HFFc6 (cell line): ENCODE data around the gene MYO10. TPM values are rescaled to one million over a fixed set of nuclear protein-coding genes. Genes with fewer than 3 reads are reported as not detected.

ENCODE experiments used
- DNase-seq: peaks from one replicate; pipeline ENCODE4 v3.0.0-alpha.2; 2018
- H3K27ac Mint-ChIP-seq: 2 replicates; pipeline ENCODE4 v1.8.0; 2020; ENCODE audit warnings: mild to moderate bottlenecking, mixed read lengths
- H3K27me3 Mint-ChIP-seq: 2 replicates; pipeline ENCODE4 v1.8.0; 2021; ENCODE audit warnings: mild to moderate bottlenecking, moderate library complexity, mixed read lengths; ENCODE audit not compliant: insufficient read depth
- H3K36me3 Mint-ChIP-seq: 2 replicates; pipeline ENCODE4 v1.8.0; 2021; ENCODE audit warnings: low read depth, mixed read lengths
- H3K4me1 Mint-ChIP-seq: 2 replicates; pipeline ENCODE4 v1.8.0; 2020; ENCODE audit warnings: low read depth, mixed read lengths
- H3K4me3 Mint-ChIP-seq: 2 replicates; pipeline ENCODE4 v1.8.0; 2020; ENCODE audit warnings: mild to moderate bottlenecking, moderate library complexity, mixed read lengths
- H3K9me3 Mint-ChIP-seq: 2 replicates; pipeline ENCODE4 v1.8.0; 2020; ENCODE audit warnings: mild to moderate bottlenecking, mixed read lengths
- CTCF ChIP-seq: fragments of 200-600 bp; sonication (generic); IDR thresholded peaks from 2 replicates; pipeline ENCODE4 v1.5.0; 2021; ENCODE audit warnings: antibody characterized with exemption, mild to moderate bottlenecking
- total RNA-seq, 6 experiments: library from RNA; stranded (reverse); fragmentation: NEBNext Ultra II Directional; extraction: Animal tissue kit (Norgen Biotek cat#: 25700); gene quantifications; 2 replicates in 1 of 6; 3 replicates in 5 of 6; pipeline ENCODE4 v1.2.3, GENCODE V29; 2021

MYO10 gene
- total RNA-seq, 6 experiments from 2014 or later = 99.4 to 142 (median 129) TPM

GRCh38 chr5:16827755-16828154 is 108.3 kb downstream of the MYO10 start:
- H3K4me1 Mint-ChIP-seq = peaks cover 49% of the 10 kb centered on the region
- no peak overlapping the region for H3K4me3 Mint-ChIP-seq
- peaks cover 10% of the 10 kb centered on the region for H3K27me3 Mint-ChIP-seq
- H3K36me3 Mint-ChIP-seq = peaks cover 19% of the 10 kb centered on the region
- no peak for DNase-seq
- no peak for TF ChIP-seq CTCF
- H3K27ac Mint-ChIP-seq = peak overlapping the region; percentile 15; the same call in 1 of the 2 replicates
- H3K9me3 Mint-ChIP-seq = no peaks in the 10 kb centered on the region

- no peak for DNase-seq
- H3K27ac Mint-ChIP-seq = no peak overlapping the region; the same call in 1 of the 2 replicates
These were observed 109.5 kb downstream of the MYO10 start for GRCh38 chr5:16826379-16827125.

GRCh38 chr5:16819522-16820167 is 116.4 kb downstream of the MYO10 start:
- Mint-ChIP-seq H3K9me3 (no peaks in the 10 kb centered on the region), H3K4me3 (peak overlapping the region; percentile 77), H3K36me3 (peaks cover 36% of the 10 kb centered on the region), H3K27me3 (peaks cover 4% of the 10 kb centered on the region), H3K27ac (peak overlapping the region; percentile 97), H3K4me1 (peaks cover 41% of the 10 kb centered on the region)
- no peak for TF ChIP-seq CTCF
- DNase-seq = peak; percentile 92

More at GRCh38 chr5:16826379-16827125, 109.5 kb downstream of the MYO10 start:
- H3K4me1 Mint-ChIP-seq = peaks cover 49% of the 10 kb centered on the region
- no peak overlapping the region for H3K4me3 Mint-ChIP-seq
- peaks cover 28% of the 10 kb centered on the region for H3K36me3 Mint-ChIP-seq
- TF ChIP-seq CTCF = no peak
- H3K9me3 Mint-ChIP-seq = no peaks in the 10 kb centered on the region
- H3K27me3 Mint-ChIP-seq = peaks cover 10% of the 10 kb centered on the region

GRCh38 chr5:16815432-16815831 is 120.7 kb downstream of the MYO10 start:
- Mint-ChIP-seq H3K27me3 (peaks cover 3% of the 10 kb centered on the region), H3K36me3 (peaks cover 43% of the 10 kb centered on the region), H3K4me3 (no peak overlapping the region), H3K27ac (peak overlapping the region; percentile 34), H3K4me1 (peaks cover 63% of the 10 kb centered on the region), H3K9me3 (no peaks in the 10 kb centered on the region)
- TF ChIP-seq CTCF = no peak
- DNase-seq = no peak

GRCh38 chr5:16812911-16813310 is 123.2 kb downstream of the MYO10 start:
- peaks cover 8% of the 10 kb centered on the region for H3K27me3 Mint-ChIP-seq
- no peak overlapping the region for H3K4me3 Mint-ChIP-seq
- TF ChIP-seq CTCF = 0 out of 2 replicates have a peak, but pooled peaks have one; percentile 12
- peaks cover 33% of the 10 kb centered on the region for H3K36me3 Mint-ChIP-seq
- DNase-seq = no peak
- peaks cover 68% of the 10 kb centered on the region for H3K4me1 Mint-ChIP-seq
- peak overlapping the region; percentile 6; the same call in 1 of the 2 replicates for H3K27ac Mint-ChIP-seq
- H3K9me3 Mint-ChIP-seq = no peaks in the 10 kb centered on the region
